ENCODE data around the gene CDKN2B-AS1. TPM values are rescaled to one million over a fixed set of nuclear protein-coding genes. Genes with fewer than 3 reads are reported as not detected.

The CDKN2B-AS1 gene
- total RNA-seq, 1 experiment from 2014 or later, result 0.24 TPM

DNA sequence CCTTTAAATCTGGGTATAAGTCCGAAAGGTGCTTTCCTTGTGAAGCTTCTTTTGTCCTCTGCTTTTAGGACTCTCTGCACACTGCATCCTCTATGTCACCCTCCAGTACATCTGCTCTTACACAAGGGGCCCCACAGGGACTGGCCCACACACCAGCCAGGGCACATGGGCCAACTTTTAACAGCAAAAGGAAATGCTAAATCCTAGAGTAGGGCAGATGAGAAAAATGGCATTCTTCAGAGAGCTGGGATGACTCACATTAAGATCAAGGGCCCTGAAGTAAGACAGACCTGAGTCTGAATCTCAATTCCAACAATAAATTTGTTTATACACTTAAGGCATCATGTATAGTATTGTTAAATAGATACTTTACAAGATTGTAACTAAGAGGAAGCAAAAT lies 54.8 kb downstream of the CDKN2B-AS1 start (continued):
- TF ChIP-seq, protein P1, sequence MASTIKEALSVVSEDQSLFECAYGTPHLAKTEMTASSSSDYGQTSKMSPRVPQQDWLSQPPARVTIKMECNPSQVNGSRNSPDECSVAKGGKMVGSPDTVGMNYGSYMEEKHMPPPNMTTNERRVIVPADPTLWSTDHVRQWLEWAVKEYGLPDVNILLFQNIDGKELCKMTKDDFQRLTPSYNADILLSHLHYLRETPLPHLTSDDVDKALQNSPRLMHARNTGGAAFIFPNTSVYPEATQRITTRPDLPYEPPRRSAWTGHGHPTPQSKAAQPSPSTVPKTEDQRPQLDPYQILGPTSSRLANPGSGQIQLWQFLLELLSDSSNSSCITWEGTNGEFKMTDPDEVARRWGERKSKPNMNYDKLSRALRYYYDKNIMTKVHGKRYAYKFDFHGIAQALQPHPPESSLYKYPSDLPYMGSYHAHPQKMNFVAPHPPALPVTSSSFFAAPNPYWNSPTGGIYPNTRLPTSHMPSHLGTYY (CRISPR knock-in tag; IDR thresholded peaks at IDR 0.05), result no peak
- TF ChIP-seq FOXJ3 (CRISPR knock-in tag; IDR thresholded peaks at IDR 0.05; ENCODE audit: borderline replicate concordance), result no peak

DNA sequence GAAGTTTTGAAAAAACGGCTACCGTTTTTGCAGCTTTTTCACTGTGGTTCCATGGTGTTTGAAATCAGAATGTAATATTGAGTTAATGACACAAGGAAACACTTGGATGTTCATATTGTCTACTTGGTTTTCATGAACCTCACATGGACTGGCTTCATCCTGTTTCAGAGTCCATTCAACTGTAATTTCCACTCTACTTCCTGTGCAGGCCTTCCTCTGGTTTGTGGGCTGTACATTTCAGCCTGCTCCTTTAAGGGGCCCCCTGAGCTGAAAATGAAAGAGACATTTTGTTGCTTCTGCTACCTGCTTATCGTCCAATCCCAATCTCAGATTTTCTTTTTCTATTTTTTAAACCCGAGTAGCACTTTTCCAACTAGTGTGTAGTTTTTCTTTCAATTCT lies 56.3 kb downstream of the CDKN2B-AS1 start:
- CTCF ChIA-PET, result interaction anchor here (0.8 to 3.2 kb wide), 4 partner anchors 27 to 654 kb away, joined by 3 to 11 read pairs (median 4); no protein-coding TSS in a partner anchor
- Mint-ChIP-seq H3K4me1 (peaks cover 5% of the 10 kb centered on the region; the same call in 1 of the 2 replicates), H3K4me3 (no peak overlapping the region), H3K27ac (no peak overlapping the region), H3K27me3 (ENCODE audit: low read depth) (no peaks in the 10 kb centered on the region), H3K9me3 (no peaks in the 10 kb centered on the region), H3K36me3 (no peaks in the 10 kb centered on the region)
- POLR2A ChIA-PET, result no interaction called here
- TF ChIP-seq, protein P2, sequence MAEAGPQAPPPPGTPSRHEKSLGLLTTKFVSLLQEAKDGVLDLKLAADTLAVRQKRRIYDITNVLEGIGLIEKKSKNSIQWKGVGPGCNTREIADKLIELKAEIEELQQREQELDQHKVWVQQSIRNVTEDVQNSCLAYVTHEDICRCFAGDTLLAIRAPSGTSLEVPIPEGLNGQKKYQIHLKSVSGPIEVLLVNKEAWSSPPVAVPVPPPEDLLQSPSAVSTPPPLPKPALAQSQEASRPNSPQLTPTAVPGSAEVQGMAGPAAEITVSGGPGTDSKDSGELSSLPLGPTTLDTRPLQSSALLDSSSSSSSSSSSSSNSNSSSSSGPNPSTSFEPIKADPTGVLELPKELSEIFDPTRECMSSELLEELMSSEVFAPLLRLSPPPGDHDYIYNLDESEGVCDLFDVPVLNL (CRISPR knock-in tag; IDR thresholded peaks at IDR 0.05; ENCODE audit: borderline replicate concordance, low read depth), result no peak
- TF ChIP-seq ZNF317 (CRISPR knock-in tag; IDR thresholded peaks at IDR 0.05; ENCODE audit: borderline replicate concordance, low read depth), result no peak
- no peak for TF ChIP-seq SMAD3 (CRISPR knock-in tag; IDR thresholded peaks at IDR 0.05; ENCODE audit: borderline replicate concordance)
- TF ChIP-seq TEAD4 (CRISPR knock-in tag; IDR thresholded peaks at IDR 0.05), result no peak
- no peak for TF ChIP-seq RORB (CRISPR knock-in tag; IDR thresholded peaks at IDR 0.05)
- TF ChIP-seq IRF2 (CRISPR knock-in tag; IDR thresholded peaks at IDR 0.05; ENCODE audit: borderline replicate concordance, low read depth), result no peak
- TF ChIP-seq, protein P1 (CRISPR knock-in tag; IDR thresholded peaks at IDR 0.05), result no peak
- no peak for TF ChIP-seq OVOL2 (CRISPR knock-in tag; IDR thresholded peaks at IDR 0.05; ENCODE audit: borderline replicate concordance)
- TF ChIP-seq NR3C1 (CRISPR knock-in tag; conservative IDR thresholded peaks at IDR 0.05; ENCODE audit: low read depth), result no peak
- TF ChIP-seq, protein P3, sequence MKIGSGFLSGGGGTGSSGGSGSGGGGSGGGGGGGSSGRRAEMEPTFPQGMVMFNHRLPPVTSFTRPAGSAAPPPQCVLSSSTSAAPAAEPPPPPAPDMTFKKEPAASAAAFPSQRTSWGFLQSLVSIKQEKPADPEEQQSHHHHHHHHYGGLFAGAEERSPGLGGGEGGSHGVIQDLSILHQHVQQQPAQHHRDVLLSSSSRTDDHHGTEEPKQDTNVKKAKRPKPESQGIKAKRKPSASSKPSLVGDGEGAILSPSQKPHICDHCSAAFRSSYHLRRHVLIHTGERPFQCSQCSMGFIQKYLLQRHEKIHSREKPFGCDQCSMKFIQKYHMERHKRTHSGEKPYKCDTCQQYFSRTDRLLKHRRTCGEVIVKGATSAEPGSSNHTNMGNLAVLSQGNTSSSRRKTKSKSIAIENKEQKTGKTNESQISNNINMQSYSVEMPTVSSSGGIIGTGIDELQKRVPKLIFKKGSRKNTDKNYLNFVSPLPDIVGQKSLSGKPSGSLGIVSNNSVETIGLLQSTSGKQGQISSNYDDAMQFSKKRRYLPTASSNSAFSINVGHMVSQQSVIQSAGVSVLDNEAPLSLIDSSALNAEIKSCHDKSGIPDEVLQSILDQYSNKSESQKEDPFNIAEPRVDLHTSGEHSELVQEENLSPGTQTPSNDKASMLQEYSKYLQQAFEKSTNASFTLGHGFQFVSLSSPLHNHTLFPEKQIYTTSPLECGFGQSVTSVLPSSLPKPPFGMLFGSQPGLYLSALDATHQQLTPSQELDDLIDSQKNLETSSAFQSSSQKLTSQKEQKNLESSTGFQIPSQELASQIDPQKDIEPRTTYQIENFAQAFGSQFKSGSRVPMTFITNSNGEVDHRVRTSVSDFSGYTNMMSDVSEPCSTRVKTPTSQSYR (CRISPR knock-in tag; IDR thresholded peaks at IDR 0.05), result no peak
- TF ChIP-seq ZNF423 (CRISPR knock-in tag; IDR thresholded peaks at IDR 0.05), result no peak
- TF ChIP-seq ZNF219 (CRISPR knock-in tag; IDR thresholded peaks at IDR 0.05; ENCODE audit: borderline replicate concordance), result no peak
- TF ChIP-seq, protein P4, sequence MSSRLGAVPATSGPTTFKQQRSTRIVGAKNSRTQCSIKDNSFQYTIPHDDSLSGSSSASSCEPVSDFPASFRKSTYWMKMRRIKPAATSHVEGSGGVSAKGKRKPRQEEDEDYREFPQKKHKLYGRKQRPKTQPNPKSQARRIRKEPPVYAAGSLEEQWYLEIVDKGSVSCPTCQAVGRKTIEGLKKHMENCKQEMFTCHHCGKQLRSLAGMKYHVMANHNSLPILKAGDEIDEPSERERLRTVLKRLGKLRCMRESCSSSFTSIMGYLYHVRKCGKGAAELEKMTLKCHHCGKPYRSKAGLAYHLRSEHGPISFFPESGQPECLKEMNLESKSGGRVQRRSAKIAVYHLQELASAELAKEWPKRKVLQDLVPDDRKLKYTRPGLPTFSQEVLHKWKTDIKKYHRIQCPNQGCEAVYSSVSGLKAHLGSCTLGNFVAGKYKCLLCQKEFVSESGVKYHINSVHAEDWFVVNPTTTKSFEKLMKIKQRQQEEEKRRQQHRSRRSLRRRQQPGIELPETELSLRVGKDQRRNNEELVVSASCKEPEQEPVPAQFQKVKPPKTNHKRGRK (CRISPR knock-in tag; IDR thresholded peaks at IDR 0.05; ENCODE audit: borderline replicate concordance), result no peak
- TF ChIP-seq, protein P5, sequence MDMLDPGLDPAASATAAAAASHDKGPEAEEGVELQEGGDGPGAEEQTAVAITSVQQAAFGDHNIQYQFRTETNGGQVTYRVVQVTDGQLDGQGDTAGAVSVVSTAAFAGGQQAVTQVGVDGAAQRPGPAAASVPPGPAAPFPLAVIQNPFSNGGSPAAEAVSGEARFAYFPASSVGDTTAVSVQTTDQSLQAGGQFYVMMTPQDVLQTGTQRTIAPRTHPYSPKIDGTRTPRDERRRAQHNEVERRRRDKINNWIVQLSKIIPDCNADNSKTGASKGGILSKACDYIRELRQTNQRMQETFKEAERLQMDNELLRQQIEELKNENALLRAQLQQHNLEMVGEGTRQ (CRISPR knock-in tag; IDR thresholded peaks at IDR 0.05), result no peak
- TF ChIP-seq, protein P6, sequence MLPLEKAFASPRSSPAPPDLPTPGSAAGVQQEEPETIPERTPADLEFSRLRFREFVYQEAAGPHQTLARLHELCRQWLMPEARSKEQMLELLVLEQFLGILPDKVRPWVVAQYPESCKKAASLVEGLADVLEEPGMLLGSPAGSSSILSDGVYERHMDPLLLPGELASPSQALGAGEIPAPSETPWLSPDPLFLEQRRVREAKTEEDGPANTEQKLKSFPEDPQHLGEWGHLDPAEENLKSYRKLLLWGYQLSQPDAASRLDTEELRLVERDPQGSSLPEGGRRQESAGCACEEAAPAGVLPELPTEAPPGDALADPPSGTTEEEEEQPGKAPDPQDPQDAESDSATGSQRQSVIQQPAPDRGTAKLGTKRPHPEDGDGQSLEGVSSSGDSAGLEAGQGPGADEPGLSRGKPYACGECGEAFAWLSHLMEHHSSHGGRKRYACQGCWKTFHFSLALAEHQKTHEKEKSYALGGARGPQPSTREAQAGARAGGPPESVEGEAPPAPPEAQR (CRISPR knock-in tag; IDR thresholded peaks at IDR 0.05), result no peak
- ATAC-seq, result no peak
- no peak for DNase-seq (ENCODE audit: low spot score)
